ENCODE results near the gene ADAM19. TPM values are rescaled to one million over a fixed set of nuclear protein-coding genes. Genes with fewer than 3 reads are reported as not detected.

Gene ADAM19
- total and polyA plus RNA-seq, 2 donors from 2014 or later: 0.88 to 9.2 TPM

GRCh38 chr5:157558041-157558595, 17.5 kb downstream of the ADAM19 start:
- FAIRE-seq (no peak), DNase-seq (peak in 3 of 5 donors; percentile 58 to 84 (median 74))
- no peak overlapping the region for H3K9ac ChIP-seq (ENCODE audit: low read length in 3 of 3)
- no peaks in the 10 kb centered on the region for H3K36me3 ChIP-seq (ENCODE audit: control insufficient read depth in 2 of 3, insufficient read depth in 3 of 3, low read length in 3 of 3)
- intact Hi-C loops (cut with DNase I): no loop called here
- H3K27me3 ChIP-seq (ENCODE audit: control insufficient read depth, insufficient read depth, low read length): no peaks in the 10 kb centered on the region
- peak overlapping the region in 1 of 2 donors; percentile 84 for H3K27ac ChIP-seq (ENCODE audit: low read depth in 2 of 2, low read length in 2 of 2)
- no peak overlapping the region for H3K4me3 ChIP-seq (ENCODE audit: low read length in 3 of 3)
- H3K4me1 ChIP-seq (ENCODE audit: control insufficient read depth in 2 of 3, insufficient read depth in 2 of 3, low read depth in 1 of 3, low read length in 3 of 3): peaks cover 0 to 18% (median 11%) of the 10 kb centered on the region in 3 donors
- TF ChIP-seq CTCF (IDR thresholded peaks at IDR 0.05; ENCODE audit: borderline replicate concordance, extremely low read depth, insufficient read depth): no peak
- no peaks in the 10 kb centered on the region for H3K9me3 ChIP-seq (ENCODE audit: control insufficient read depth in 2 of 3, insufficient read depth in 1 of 3, low read length in 3 of 3)

GRCh38 chr5:157556615-157557418, 18.8 kb downstream of the ADAM19 start:
- TF ChIP-seq CTCF (IDR thresholded peaks at IDR 0.05; ENCODE audit: borderline replicate concordance, extremely low read depth, insufficient read depth): no peak
- no peak overlapping the region for H3K4me3 ChIP-seq (ENCODE audit: low read length in 3 of 3)
- H3K9ac ChIP-seq (ENCODE audit: low read length in 3 of 3): no peak overlapping the region
- no peak overlapping the region for H3K27ac ChIP-seq (ENCODE audit: low read depth in 2 of 2, low read length in 2 of 2)
- H3K27me3 ChIP-seq (ENCODE audit: control insufficient read depth, insufficient read depth, low read length): no peaks in the 10 kb centered on the region
- no peaks in the 10 kb centered on the region for H3K9me3 ChIP-seq (ENCODE audit: control insufficient read depth in 2 of 3, insufficient read depth in 1 of 3, low read length in 3 of 3)
- H3K4me1 ChIP-seq (ENCODE audit: control insufficient read depth in 2 of 3, insufficient read depth in 2 of 3, low read depth in 1 of 3, low read length in 3 of 3): peaks cover 0 to 18% (median 11%) of the 10 kb centered on the region in 3 donors
- no peaks in the 10 kb centered on the region for H3K36me3 ChIP-seq (ENCODE audit: control insufficient read depth in 2 of 3, insufficient read depth in 3 of 3, low read length in 3 of 3)
- FAIRE-seq: no peak
- DNase-seq: no peak
- intact Hi-C loops (cut with DNase I): no loop called here

GRCh38 chr5:157555037-157555640, 20.4 kb downstream of the ADAM19 start:
- Histone ChIP-seq H3K4me1 (ENCODE audit: control insufficient read depth in 2 of 3, insufficient read depth in 2 of 3, low read depth in 1 of 3, low read length in 3 of 3) (peaks cover 0 to 15% (median 11%) of the 10 kb centered on the region in 3 donors), H3K27me3 (ENCODE audit: control insufficient read depth, insufficient read depth, low read length) (no peaks in the 10 kb centered on the region), H3K9ac (ENCODE audit: low read length in 3 of 3) (no peak overlapping the region), H3K27ac (ENCODE audit: low read depth in 2 of 2, low read length in 2 of 2) (peak overlapping the region in 1 of 2 donors; percentile 3), H3K9me3 (ENCODE audit: control insufficient read depth in 2 of 3, insufficient read depth in 1 of 3, low read length in 3 of 3) (no peaks in the 10 kb centered on the region), H3K4me3 (ENCODE audit: low read length in 3 of 3) (no peak overlapping the region), H3K36me3 (ENCODE audit: control insufficient read depth in 2 of 3, insufficient read depth in 3 of 3, low read length in 3 of 3) (no peaks in the 10 kb centered on the region)
- TF ChIP-seq CTCF (IDR thresholded peaks at IDR 0.05; ENCODE audit: borderline replicate concordance, extremely low read depth, insufficient read depth): no peak
- FAIRE-seq: no peak
- intact Hi-C loops (cut with DNase I): no loop called here
- no peak for DNase-seq
